IPS DF 6.9 (cell line): ENCODE data around the gene NETO2.
"Not testable (repeated sequence)": the region's sequence is repeated elsewhere in the genome, so short reads cannot be mapped to it uniquely, and the experiment has no call there.

ENCODE experiments used
- DNase-seq: peaks from one replicate; pipeline ENCODE4 v3.0.0-alpha.2; 2013; ENCODE audit warnings: low read depth, low spot score
- H3K27ac ChIP-seq: one replicate; pipeline ENCODE4 v1.5.1; 2013; ENCODE audit warnings: low read length, control low read depth
- H3K27me3 ChIP-seq: 2 replicates; pipeline ENCODE4 v1.6.1; 2013; ENCODE audit warnings: mild to moderate bottlenecking, low read length; ENCODE audit not compliant: control insufficient read depth, insufficient read depth
- H3K36me3 ChIP-seq: 2 replicates; pipeline ENCODE4 v1.6.1; 2013; ENCODE audit warnings: low read length; ENCODE audit not compliant: control insufficient read depth, insufficient read depth
- H3K4me1 ChIP-seq: 2 replicates; pipeline ENCODE4 v1.6.1; 2013; ENCODE audit warnings: low read length; ENCODE audit not compliant: control insufficient read depth, insufficient read depth
- H3K4me3 ChIP-seq: 2 replicates; pipeline ENCODE4 v1.5.1; 2013; ENCODE audit warnings: mild to moderate bottlenecking, low read length
- H3K9me3 ChIP-seq: 2 replicates; pipeline ENCODE4 v1.6.1; 2013; ENCODE audit warnings: low read length, inconsistent platforms; ENCODE audit not compliant: control insufficient read depth, insufficient read depth
- WGBS: extraction: QIAGEN DNeasy Blood & Tissue Kit; methylation state at CpG from one replicate; pipeline ENCODE4 v1.1.7; 2013; ENCODE audit warnings: mixed read lengths, missing lambda C conversion rate; ENCODE audit not compliant: insufficient read length, insufficient coverage; 5-methylcytosine and 5-hydroxymethylcytosine counted together

Gene NETO2

DNA sequence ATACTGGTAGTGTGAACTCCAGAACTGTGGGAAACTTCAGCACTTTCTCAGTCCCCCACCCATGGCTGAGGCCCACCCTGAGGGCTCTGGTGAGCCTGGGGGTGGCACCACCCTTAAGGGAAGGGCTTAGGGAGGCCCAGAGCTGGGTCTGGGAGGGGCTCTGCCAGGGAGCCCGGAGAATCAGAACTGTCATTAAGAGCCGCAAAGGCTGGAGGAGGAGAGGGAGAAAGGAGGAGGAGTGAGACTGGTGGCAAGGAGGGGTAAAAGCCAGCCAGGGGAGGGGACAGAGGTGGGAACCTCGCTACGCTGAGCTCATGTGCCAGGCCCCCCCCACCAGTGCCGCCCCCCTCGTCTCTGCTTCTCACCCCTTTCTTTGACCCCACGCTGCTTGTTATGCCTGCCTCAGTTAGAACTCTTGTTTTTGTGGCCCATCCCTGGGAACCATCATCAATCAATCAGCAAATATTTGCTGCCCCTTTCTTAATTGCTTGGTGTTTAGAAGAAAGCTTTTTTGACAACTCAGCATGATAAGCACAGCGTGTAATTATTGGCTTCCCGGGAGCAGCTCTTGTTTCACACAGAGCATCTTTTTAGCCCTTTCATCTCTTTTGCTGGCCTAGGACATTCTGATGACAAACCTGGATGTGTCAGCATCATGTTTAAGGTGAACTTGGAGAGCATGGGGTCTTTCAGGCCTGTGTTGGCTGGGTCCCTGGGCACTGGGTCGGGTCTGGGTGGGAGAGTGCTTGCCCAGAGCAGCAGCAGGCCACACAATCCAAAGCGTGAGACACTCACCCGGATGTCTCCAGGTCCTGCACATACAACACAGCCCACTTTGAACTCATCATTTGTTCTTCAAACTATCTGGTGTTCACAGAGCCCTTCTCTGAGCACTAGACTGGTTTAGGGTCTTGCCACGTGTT lies 77.7 kb downstream of the NETO2 start:
- H3K4me1 ChIP-seq = no peaks in the 10 kb centered on the region; the same call in 1 of the 2 replicates
- H3K27me3 ChIP-seq = no peaks in the 10 kb centered on the region
- no peak overlapping the region for H3K4me3 ChIP-seq
- no peak overlapping the region for H3K27ac ChIP-seq
- H3K36me3 ChIP-seq = no peaks in the 10 kb centered on the region
- H3K9me3 ChIP-seq = no peaks in the 10 kb centered on the region
- DNase-seq = no peak
- WGBS = no CpG with 5 or more reads among the region's 13 CpGs

DNA sequence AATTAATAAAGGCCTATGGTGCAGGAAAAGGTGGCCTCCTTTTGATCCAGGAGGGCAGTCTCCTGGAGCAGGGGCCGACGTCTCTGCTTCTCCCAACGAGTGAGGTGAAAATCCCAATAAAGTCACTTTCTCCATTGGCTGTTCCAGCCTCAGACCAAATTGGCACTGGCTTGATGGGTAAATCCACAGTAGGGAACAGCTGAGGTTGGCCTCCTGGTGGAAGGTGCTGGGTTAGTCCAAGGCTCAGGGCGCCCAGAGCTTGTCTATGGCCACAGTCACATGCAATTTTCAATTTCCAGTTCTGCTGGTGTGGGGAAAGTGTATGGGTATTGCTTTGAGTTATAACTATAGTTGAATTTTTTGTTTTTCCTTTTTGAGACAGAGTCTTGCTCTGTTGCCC lies 79.0 kb downstream of the NETO2 start:
- H3K4me3 ChIP-seq = no peak overlapping the region
- no CpG with 5 or more reads among the region's 4 CpGs for WGBS
- H3K27me3 ChIP-seq = no peaks in the 10 kb centered on the region
- H3K9me3 ChIP-seq = no peaks in the 10 kb centered on the region
- DNase-seq = no peak
- no peaks in the 10 kb centered on the region for H3K36me3 ChIP-seq
- no peaks in the 10 kb centered on the region; the same call in 1 of the 2 replicates for H3K4me1 ChIP-seq
- no peak overlapping the region for H3K27ac ChIP-seq

DNA sequence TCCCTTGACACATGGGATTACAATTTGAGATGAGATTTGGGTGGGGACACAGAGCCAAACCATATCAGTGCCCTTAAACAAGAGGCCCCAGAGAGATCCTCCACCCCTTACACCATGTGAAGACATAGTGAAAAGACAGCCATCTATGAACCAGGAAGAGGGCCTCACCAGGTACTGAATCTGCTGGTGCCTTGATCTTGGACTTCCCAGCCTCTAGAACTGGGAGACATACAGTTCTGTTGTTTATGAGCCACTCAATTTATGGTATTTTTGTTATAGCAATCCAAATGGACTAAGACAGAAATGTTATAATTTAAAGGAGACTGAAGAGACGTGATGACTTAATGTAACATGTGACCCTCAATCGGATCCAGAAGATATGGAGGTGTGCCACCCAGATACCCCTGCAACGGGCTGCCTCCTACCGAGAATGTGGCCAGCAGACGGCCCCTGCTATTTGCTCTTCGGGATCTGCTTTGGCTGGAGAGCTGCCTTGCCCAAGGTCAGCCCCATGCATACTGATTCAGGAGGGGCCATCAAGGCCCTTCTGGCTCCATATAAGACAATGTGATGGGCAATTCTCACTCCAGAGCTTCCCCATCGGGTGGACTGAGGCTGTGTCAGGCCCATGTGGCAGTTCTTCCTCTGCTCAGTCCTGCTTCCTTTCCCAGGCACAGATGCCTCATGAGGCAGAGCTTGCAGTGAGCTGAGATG lies 80.6 kb downstream of the NETO2 start:
- H3K9me3 ChIP-seq = no peaks in the 10 kb centered on the region
- no peak for DNase-seq
- H3K27ac ChIP-seq = no peak overlapping the region
- H3K4me1 ChIP-seq = no peaks in the 10 kb centered on the region; the same call in 1 of the 2 replicates
- no peaks in the 10 kb centered on the region for H3K36me3 ChIP-seq
- H3K27me3 ChIP-seq = no peaks in the 10 kb centered on the region
- H3K4me3 ChIP-seq = no peak overlapping the region
- no CpG with 5 or more reads among the region's 7 CpGs for WGBS

DNA sequence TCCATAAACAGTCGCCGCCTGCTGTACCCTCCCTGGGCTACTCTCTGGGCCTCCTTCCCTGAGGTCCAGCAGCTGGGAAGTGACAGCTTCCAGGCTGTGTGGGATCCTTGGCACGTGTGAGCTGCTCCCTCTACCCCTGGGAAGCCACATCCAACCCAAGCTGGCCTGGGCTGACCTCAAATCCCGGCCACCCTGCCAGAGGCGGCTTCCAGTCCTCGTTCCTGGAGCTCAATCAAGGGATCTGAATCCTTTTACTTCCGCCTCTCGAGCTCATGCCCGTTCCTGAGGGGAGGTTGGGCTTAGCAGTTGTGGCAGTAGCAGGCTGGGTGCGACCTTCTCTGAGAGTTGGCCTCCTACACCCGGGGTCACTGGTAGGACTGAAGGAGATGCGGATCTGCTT lies 82.5 kb downstream of the NETO2 start:
- Histone ChIP-seq H3K27ac (no peak overlapping the region), H3K36me3 (no peaks in the 10 kb centered on the region), H3K27me3 (no peaks in the 10 kb centered on the region), H3K9me3 (no peaks in the 10 kb centered on the region), H3K4me3 (no peak overlapping the region), H3K4me1 (no peaks in the 10 kb centered on the region; the same call in 1 of the 2 replicates)
- no CpG with 5 or more reads among the region's 12 CpGs for WGBS
- DNase-seq = no peak

DNA sequence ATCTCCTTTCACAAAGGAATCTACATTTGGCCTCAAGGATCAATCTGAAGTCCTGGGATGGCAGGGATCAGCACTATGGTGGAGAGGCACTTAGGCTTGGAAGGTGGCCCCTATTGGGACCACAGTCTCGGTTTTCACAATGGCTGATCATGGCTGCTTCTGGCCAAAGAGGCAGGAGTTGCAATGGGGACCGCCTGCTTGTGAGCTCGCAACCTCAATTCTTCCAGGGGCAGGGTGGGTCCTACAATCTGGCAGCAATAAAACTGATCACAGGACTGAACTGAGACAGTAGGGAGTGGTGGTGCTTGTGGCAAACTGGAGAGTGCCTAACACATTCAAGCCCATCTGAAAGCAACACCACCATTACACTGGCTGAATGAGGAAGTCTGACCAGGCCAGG lies 83.1 kb downstream of the NETO2 start:
- H3K27me3 ChIP-seq = no peaks in the 10 kb centered on the region
- no peak overlapping the region for H3K4me3 ChIP-seq
- no peaks in the 10 kb centered on the region for H3K36me3 ChIP-seq
- H3K27ac ChIP-seq = no peak overlapping the region
- no CpG with 5 or more reads among the region's 3 CpGs for WGBS
- H3K4me1 ChIP-seq = no peaks in the 10 kb centered on the region
- no peak for DNase-seq
- H3K9me3 ChIP-seq = no peaks in the 10 kb centered on the region

DNA sequence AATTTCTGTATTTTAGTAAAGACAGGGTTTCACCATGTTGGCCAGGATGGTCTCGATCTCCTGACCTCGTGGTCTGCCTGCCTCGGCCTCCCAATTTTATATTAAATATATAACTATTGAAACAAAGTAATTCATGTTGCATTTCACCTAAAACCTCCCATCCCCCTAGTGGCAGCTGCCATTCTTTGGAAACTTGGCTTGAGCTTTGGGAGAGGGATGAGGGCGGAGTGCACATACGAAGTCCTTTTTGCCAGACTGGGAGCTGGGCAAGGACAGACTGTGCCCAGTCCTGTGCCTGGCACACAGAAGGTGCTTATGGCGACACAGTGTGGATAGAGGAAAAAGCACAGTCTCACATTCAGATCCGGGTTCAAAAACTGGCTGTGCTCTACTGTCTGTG lies 83.8 kb downstream of the NETO2 start:
- WGBS = no CpG with 5 or more reads among the region's 7 CpGs
- Histone ChIP-seq H3K9me3 (no peaks in the 10 kb centered on the region), H3K36me3 (no peaks in the 10 kb centered on the region), H3K27ac (no peak overlapping the region), H3K4me3 (no peak overlapping the region), H3K4me1 (no peaks in the 10 kb centered on the region), H3K27me3 (no peaks in the 10 kb centered on the region)
- DNase-seq = no peak

DNA sequence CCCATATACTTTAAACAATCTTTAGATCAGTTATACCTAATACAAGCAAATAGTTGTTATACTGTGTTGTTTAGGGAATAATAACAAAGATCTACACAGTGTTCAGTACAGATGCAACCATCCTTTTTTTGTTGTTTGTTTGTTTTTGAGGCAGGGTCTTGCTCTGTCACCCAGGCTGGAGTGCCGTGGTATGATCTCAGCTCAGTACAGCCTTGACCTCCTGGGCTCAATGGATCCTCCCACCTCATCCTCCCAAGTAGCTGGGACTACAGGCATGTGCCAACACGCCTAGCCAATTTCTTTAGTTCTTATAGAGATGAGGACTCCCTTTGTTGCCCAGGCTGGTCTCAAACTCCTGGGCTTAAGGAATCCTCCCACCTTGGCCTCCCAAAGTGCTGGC lies 84.6 kb downstream of the NETO2 start:
- H3K27me3 ChIP-seq, H3K4me1 ChIP-seq, DNase-seq, H3K36me3 ChIP-seq, H3K27ac ChIP-seq, H3K9me3 ChIP-seq, H3K4me3 ChIP-seq: not testable (repeated sequence)
- no CpG with 5 or more reads among the region's 2 CpGs for WGBS

DNA sequence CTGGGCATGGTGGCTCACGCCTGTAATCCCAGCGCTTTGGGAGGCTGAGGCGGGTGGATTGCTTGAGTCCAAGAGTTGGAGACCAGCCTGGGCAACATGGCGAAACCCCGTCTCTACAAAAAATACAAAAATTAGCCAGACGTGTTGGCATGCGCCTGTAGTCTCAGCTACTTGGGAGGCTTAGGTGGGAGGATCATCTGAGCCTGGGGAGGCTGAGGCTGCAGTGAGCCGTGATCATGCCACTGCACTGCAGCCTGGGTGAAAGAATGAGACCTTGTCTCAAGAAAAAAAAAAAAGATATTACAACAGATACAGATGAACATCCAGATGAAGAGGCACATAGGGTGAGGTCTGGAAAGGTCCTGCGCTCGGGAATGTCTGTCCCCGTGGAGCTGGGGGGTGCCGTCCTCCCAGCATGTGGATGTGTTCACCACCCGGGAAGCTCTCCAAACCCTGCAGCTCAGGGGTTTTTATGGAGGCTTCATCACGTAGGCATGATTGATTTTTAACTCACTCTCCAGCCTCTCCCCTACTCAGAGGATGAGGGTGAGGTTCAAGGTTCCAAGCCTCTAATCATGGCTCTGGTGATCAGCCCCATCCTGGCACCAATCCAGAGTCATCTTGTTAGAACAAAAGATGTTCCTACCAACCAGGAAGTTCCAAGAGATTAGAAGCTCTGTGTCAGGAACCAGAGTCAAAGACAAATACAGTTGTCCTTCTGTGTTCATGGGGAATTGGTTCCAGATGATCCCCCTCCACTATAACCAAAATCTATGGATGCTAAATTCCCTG lies 85.3 kb downstream of the NETO2 start:
- Histone ChIP-seq H3K4me3 (no peak overlapping the region), H3K27me3 (no peaks in the 10 kb centered on the region), H3K9me3 (no peaks in the 10 kb centered on the region), H3K36me3 (no peaks in the 10 kb centered on the region), H3K4me1 (no peaks in the 10 kb centered on the region), H3K27ac (no peak overlapping the region)
- no peak for DNase-seq
- no CpG with 5 or more reads among the region's 14 CpGs for WGBS

DNA sequence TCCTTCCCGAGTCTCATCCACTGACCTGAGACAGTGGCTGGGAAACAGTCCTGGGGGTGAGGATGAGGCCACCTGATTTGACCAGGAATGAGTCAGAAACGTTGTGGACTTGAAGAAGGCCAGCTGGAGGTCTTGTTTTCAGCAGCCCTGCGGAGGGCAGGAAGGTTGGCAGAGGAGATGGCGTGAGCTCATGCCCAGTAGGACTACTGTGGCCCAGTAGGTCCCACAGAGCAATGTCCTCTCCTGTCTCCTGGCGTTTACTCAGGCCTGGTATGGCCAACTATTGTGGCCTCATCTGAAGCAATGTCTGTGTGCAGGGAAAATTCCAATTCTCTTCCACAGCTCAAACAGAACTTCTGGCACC lies 86.1 kb downstream of the NETO2 start:
- Histone ChIP-seq H3K27me3 (no peaks in the 10 kb centered on the region), H3K4me1 (no peaks in the 10 kb centered on the region), H3K9me3 (no peaks in the 10 kb centered on the region), H3K27ac (no peak overlapping the region), H3K36me3 (no peaks in the 10 kb centered on the region), H3K4me3 (no peak overlapping the region)
- no peak for DNase-seq
- WGBS = no CpG with 5 or more reads among the region's 5 CpGs
